NCI-H510A treated with DMSO at 0.1 percent for 48 hours (cell line): ENCODE data around the gene KCTD13.
"Not testable (repeated sequence)": the region's sequence is repeated elsewhere in the genome, so short reads cannot be mapped to it uniquely, and the experiment has no call there.

Experiments
- DNase-seq: peaks from one replicate; lab custom pipeline; 2025; lab: John Stamatoyannopoulos, UW

KCTD13 gene

DNA sequence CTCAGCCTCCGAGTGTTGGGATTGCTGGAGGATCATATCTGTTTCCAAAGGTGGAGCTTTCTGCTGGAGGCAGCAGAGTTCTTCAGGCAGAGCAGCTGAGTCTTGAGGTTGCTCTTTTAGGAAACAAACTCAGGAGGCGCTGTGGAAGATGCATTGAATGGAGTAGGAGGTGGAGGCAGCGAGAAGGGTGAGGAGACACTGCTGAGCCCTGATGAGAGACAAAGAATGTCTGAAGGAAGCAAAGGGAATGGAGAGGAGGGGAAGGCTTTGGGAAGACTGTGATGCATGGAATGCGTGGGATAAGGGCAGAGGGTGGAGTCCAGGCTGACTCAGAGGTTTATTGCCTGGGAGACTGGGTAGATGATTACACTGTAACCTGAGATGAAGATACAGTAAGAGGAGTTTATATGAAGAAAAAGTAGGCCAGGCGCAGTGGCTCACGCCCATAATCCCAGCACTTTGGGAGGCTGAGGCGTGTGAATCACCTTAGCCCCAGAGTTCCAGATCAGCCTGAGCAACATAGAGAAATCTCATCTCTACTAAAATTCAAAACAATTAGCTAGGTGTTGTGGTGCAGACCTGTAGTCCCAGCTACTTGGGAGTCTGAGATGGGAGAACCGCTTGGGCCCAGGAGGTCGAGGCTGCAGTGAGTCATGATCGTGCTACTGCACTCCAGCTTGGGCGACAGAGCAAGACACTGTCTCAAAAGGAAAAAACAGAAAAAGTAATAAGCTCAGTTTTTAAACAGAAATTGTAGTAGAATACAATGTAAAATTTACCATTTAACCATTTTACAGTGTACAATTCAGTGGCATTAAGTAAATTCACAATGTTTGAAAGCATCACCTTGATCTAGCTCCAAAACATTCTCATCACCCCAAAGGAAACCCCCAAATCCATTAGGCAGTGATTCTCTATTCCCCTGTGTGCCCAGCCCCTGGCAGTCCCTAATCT, 18.1 kb upstream of the KCTD13 start:
- peak; percentile 91 for DNase-seq

DNA sequence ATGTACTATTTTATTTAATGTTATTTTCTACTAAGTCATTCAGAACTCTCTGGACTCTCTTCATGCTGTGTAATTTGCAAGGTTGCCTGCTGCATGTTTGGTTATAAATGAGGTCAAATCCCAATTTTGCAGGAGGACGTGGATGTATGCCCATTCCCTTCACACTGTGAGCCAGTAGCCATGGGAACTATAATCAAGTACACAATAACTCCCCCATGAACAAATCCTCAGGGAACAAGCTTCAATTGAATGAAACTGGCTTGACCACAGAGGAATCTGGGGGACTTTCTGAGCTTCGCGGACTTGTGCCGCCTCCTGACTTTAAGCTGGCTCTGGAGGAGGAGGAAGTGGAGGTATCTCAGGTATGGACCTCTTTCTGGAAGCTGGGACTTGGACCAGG, 14.6 kb upstream of the KCTD13 start:
- DNase-seq, result no peak

DNA sequence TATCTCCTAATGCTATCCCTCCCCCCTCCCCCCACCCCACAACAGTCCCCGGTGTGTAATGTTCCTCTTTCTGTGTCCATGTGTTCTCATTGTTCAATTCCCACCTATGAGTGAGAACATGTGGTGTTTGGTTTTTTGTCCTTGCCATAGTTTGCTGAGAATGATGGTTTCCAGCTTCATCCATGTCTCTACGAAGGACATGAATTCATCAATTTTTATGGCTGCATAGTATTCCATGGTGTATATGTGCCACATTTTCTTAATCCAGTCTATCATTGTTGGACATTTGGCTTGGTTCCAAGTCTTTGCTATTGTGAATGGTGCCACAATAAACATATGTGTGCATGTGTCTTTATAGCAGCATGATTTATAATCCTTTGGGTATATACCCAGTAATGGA, 5.7 kb upstream of the KCTD13 start:
- DNase-seq, result not testable (repeated sequence)

DNA sequence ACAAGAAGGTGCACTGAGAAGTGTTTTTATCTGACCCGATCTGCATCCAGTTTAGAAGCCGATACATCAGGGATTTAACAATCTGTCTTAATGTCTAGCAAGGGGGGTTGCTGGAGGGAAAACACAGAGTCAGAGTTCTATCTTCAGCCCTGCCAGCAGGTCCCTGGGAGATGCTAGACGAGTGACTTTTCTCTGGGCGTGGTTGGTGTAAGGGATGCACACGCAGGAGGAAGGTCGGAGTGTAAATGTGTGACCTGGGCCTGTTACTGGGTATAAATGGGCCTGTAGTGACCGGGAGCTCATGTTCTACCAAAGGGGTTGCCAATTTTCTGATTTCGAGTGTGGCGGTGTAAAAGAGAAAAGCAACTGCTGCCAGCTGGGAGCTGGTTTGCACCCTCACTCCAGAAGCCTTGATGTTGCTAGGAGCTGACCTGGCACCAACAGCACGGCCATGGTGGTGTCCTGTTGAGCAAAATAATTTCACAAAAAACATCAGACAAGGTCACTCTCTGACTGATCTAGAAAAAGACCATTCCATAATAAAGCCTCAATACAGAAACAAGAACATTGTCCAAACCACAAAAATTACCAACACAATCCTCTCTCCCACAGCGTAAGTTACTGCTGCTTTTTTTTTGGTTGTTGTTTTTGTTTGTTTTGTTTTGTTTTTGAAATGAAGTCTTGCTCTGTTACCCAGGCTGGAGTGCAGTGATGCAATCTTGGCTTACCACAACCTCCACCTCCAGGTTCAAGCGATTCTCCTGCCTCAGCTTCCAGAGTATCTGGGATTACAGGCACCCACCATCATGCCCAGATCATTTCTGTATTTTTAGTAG, 1.3 kb upstream of the KCTD13 start:
- no peak for DNase-seq

DNA sequence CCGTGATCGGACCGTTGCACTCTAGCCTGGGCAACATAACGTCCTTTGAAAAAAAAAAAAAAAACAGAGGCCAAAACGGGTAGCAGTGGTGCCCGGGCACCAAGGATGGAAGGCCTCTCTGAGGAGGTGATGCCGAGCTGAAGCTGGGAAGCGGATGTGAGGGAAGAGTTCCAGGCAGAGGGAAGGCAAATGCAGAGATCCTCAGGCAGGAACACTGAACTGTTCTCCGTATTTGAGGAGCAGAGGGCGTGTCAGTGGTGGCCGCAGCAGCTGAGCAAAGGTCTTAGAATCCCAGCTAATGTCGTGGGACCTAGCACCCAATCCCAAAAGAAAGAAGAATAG, 656 bp upstream of the KCTD13 start:
- DNase-seq, result peak; percentile 71

GRCh38 chr16:29925105-29925756, 795 bp downstream of the KCTD13 start:
- DNase-seq, result no peak

- DNase-seq, result no peak
Measured at GRCh38 chr16:29922986-29923501, 3.0 kb downstream of the KCTD13 start.

DNA sequence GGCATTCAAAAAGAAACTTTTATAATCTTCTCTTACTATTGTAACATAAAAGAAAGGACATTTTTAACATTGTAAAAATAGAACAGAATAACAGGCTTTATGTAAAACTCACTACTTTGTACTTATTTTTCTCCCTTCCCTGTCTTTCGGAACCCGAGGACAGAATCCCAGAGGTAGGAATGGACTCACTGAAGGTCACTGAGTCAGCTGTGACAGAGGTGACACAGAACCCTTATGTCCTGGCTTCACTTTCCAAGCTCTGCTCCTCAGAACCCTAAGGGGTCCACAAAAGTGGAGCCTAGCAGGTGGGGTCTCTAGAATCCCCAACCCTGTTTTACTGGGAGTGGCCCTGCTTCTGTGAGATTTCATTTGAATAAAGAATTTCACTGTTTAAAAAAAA, 3.7 kb downstream of the KCTD13 start:
- no peak for DNase-seq

DNA sequence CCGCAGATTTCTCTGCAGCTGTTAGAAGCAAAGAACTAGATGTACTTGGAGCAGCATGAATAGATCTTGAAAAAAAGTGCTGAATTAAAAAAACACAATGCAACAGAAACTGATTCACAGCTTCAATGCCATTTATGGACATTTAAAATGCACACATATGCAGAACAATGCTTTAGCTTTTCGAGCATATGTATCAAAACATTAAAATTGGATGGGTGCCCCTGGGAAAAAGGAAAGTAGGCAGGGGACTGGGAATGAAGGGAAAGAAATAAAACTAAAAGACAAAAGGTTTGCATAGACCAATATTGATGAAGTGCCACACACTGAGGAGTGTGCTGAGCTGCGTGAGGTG, 5.0 kb downstream of the KCTD13 start:
- DNase-seq, result no peak

DNA sequence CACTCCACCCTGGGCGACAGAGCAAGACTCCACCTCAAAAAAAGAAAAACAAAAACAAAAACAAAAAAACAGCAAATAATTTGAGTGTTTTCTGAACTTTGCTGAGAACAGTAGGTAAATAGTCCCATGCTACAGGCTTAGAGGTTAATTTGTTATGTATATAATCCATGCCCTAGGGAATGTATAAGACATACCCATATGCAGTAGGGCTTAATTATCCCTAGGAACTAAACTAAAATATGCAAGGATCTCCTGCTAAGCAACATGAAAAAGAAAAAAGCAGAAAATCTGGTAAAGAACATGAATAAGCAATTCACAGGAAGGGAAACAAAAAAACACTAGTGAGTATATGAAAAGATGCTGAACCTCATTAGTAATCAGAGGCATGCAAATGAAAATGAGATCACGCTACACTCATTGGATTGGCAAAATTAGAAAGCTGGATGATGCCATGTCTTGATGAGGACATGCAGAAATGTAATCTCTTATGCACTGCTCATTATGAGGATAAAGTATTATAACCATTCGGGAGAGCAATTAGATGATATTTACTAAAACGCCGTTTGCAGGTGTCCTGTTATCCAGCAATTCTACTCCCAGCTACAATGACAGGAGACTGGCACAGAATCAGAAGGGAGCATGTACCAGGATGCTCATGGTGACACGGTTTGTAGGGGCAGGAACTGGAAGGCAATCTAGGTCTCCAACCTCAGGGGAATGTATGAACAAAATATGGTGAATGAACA, 5.6 kb downstream of the KCTD13 start:
- no peak for DNase-seq

GRCh38 chr16:29916979-29917378, 9.0 kb downstream of the KCTD13 start:
- no peak for DNase-seq

DNA sequence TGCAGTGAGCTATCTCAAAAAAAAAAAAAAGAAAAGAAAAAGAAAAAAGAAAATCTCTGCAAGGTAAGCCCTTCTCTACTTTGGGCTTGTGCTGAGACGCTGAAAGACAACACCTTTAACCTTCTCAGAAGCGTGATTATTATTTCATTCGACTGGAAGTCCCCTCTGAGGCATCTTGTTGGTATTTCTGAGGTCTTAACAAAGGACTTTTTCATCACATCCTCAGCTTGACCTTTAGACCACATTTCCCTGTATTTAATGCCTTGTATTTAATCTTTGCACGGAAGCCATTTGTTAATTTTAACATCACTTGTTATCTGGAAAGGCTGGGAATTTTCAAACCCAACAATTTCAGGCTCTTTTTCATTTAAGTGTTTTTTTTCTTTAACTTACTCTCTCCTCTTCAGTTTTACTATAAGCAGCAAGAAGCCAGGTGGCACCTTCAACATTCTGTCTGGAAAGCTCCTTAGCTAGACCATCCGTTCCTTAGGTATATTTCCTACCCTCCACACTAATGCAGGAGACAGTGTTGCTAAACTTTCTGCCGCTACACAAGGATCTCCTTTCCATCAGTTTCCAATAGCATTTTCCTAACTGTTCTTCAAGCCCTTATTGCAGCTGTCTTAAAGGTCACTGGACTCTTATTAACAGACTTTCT, 10.3 kb downstream of the KCTD13 start:
- DNase-seq, result no peak

- DNase-seq, result no peak
Measured at GRCh38 chr16:29913514-29913913, 12.5 kb downstream of the KCTD13 start.

DNA sequence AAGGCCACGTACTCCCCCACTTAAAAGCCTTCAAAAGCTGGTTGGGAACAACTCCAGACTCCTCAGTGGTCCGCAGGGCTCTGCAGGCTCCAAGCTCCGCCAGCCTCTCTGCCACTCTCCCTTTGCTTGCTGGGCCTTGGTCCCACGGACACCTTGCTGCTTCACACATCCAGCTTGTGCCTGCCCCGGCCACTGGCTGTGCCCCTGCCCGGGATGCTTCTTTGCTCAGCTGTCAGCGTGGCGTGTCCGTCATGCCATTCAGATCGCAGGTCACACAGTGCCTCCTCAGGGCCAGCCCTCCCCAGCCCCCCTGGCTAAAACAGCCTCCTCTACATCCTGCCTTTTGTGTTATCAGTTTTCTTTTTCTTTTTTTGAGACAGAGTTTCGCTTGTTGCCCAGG, 13.9 kb downstream of the KCTD13 start:
- no peak for DNase-seq

DNA sequence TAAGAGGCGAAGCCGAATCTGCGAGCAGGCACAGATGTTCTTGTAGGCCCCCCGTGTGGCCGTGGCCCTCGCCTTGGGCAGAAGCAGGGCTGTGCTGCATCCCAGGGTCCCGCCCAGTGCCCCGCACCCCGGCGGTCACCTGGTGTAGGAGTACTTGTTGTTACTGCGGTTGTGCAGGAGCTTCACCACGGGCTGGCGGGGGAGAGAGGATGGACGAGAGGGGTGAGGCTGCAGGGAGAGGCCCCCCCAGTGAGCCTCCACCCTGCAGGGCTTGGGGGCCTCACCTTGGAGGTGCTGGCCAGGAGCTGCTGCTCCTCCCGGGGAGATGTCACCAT, 14.4 kb downstream of the KCTD13 start:
- no peak for DNase-seq

- no peak for DNase-seq
Measured at GRCh38 chr16:29910819-29911675, 15.0 kb downstream of the KCTD13 start.

- not testable (repeated sequence) for DNase-seq
Measured at GRCh38 chr16:29909851-29910250, 16.2 kb downstream of the KCTD13 start.

DNA sequence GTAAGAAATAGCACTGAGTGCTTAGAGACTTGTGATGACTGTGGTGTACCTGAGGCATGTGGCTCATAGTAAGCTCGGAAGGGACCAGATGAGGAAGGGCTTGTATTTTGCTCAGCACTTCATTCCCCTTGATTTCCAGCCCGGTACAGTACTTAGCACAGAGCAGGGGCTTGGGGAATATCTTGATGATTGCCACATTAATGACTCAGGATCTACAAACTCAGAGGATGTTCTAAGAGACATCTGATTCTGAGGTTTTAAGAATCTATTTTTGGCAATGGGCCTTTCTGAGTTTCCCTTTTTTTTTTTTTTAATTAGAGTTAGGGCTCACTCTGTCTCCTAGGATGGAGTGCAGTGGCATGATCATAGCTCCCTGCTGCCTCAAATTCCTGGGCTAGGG, 16.6 kb downstream of the KCTD13 start:
- no peak for DNase-seq

- no peak for DNase-seq
Measured at GRCh38 chr16:29908719-29909220, 17.3 kb downstream of the KCTD13 start.

DNA sequence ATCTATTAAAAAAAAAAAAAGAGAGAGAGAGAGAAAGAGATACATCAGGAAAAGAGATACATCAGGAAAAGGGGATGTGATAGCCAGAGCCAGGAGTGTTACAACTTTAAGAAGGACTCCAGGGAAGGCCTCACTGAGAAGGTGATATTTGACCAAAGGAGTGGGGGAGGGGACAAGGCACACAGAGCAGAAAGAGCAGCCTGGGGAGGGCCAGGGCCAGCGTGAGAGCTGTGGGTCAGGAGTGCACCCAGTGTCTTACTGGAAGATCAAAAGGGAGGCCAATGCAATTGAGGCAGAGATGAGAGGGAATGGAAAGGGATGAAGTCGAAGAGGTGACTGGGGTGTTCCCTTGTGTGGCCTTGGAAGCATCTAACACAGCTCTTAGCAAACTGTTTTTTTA, 18.1 kb downstream of the KCTD13 start:
- no peak for DNase-seq
